Activated CD8-positive, alpha-beta T cell treated with anti-CD3 and anti-CD28 coated beads, Interleukin-2, amount 10 ng/mL, durations not matched to agents 7 days and 5 days (primary cell): ENCODE results near the gene PSME1. TPM values are rescaled to one million over a fixed set of nuclear protein-coding genes. Genes with fewer than 3 reads are reported as not detected.

Source experiments
- ATAC-seq: fragments of 150-1000 bp; cut with Tn5 transposase; one replicate; pipeline ENCODE4 v1.10.0; 2021; ENCODE audit warnings: moderate library complexity
- CTCF ChIA-PET: fragments of 350-600 bp; sonication (Branson Sonifier 250); formaldehyde crosslinking; loops from one replicate; lab custom pipeline; 2021; ENCODE audit warnings: antibody characterized with exemption; lab: Charles Lee
- POLR2A ChIA-PET: fragments of 350-600 bp; sonication (Branson Sonifier 250); formaldehyde crosslinking; loops from one replicate; lab custom pipeline; 2021; ENCODE audit warnings: antibody characterized with exemption; lab: Charles Lee
- DNase-seq: peaks from one replicate; pipeline ENCODE4 v3.0.0-alpha.2; 2020
- H3K27ac Mint-ChIP-seq: one replicate; pipeline ENCODE4 v1.8.0; 2021; ENCODE audit warnings: mild to moderate bottlenecking, mixed read lengths
- H3K27me3 Mint-ChIP-seq: one replicate; pipeline ENCODE4 v1.8.0; 2021; ENCODE audit warnings: low read depth, mixed read lengths
- H3K36me3 Mint-ChIP-seq: one replicate; pipeline ENCODE4 v1.8.0; 2021; ENCODE audit warnings: low read depth, mixed read lengths
- H3K4me1 Mint-ChIP-seq: one replicate; pipeline ENCODE4 v1.8.0; 2021; ENCODE audit warnings: low read depth, mixed read lengths
- H3K4me3 Mint-ChIP-seq: one replicate; pipeline ENCODE4 v1.8.0; 2021; ENCODE audit warnings: mild to moderate bottlenecking, mixed read lengths
- H3K9me3 Mint-ChIP-seq: one replicate; pipeline ENCODE4 v1.8.0; 2022; ENCODE audit warnings: mixed read lengths; ENCODE audit not compliant: insufficient read depth
- total RNA-seq, 2 experiments: library from RNA; stranded (reverse); gene quantifications; one replicate each; pipeline ENCODE4 v1.2.3, GENCODE V29; 2021

Gene PSME1
- total RNA-seq, 2 experiments from 2014 or later, result 516 to 530 TPM

GRCh38 chr14:24159777-24160498, 23.9 kb downstream of the PSME1 start:
- peak overlapping the region; percentile 100 for H3K27ac Mint-ChIP-seq

DNA sequence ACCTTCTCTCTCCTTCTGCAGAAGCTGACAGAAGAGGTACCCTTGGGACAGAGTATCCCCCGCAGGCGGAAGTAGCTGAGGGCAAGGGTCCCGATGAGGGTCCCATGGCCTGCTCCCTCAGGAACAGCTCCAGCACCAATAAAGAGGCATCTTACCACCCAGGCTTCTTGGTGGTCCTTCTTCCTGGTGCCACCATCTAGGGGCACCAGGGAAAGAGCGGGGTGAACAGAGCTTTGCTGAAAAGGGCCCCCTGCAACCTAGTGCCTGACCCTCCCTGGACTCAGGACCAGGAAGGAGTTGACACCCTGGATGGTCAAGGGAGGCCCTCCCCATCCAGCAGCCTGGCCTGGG, 24.5 kb downstream of the PSME1 start:
- no peaks in the 10 kb centered on the region for H3K9me3 Mint-ChIP-seq
- peaks cover 86% of the 10 kb centered on the region for H3K36me3 Mint-ChIP-seq
- ATAC-seq (no peak), DNase-seq (no peak)
- ChIA-PET CTCF (interaction anchor here (1.1 to 4.2 kb wide), 29 partner anchors 10 to 150 kb away, joined by 3 to 77 read pairs (median 9); partner anchors contain the start of genes CHMP4A, CIDEB, DCAF11 and EMC9), POLR2A (interaction anchor here (0.6 to 7.6 kb wide), 34 partner anchors 11 to 1668 kb away, joined by 3 to 229 read pairs (median 14); partner anchors contain the start of genes CBLN3, CHMP4A, DCAF11 and EMC9)
- H3K27ac Mint-ChIP-seq, result peak overlapping the region; percentile 100
- H3K4me3 Mint-ChIP-seq, result peak overlapping the region; percentile 92
- peaks cover 51% of the 10 kb centered on the region for H3K4me1 Mint-ChIP-seq
- H3K27me3 Mint-ChIP-seq, result no peaks in the 10 kb centered on the region

More at GRCh38 chr14:24159777-24160498, 23.9 kb downstream of the PSME1 start:
- no peak for ATAC-seq
- no peaks in the 10 kb centered on the region for H3K9me3 Mint-ChIP-seq
- no peak for DNase-seq
- H3K27me3 Mint-ChIP-seq, result no peaks in the 10 kb centered on the region
- CTCF ChIA-PET, result interaction anchor here (1.1 to 4.2 kb wide), 19 partner anchors 9 to 150 kb away, joined by 3 to 77 read pairs (median 14); partner anchors contain the start of genes CHMP4A, DCAF11, EMC9 and IPO4
- H3K4me1 Mint-ChIP-seq, result peaks cover 46% of the 10 kb centered on the region
- POLR2A ChIA-PET, result interaction anchor here (0.6 to 7.6 kb wide), 20 partner anchors 10 to 1668 kb away, joined by 3 to 229 read pairs (median 30); partner anchors contain the start of genes CBLN3, CHMP4A, DCAF11 and EMC9
- H3K4me3 Mint-ChIP-seq, result peak overlapping the region; percentile 23
- H3K36me3 Mint-ChIP-seq, result peaks cover 85% of the 10 kb centered on the region

GRCh38 chr14:24160850-24161804, 25.1 kb downstream of the PSME1 start, which contains the start of gene IRF9:
IRF9 (plus strand) TSS chr14:24161265; CDS start chr14:24162145, 880 bp downstream.
- peak within 1 kb of the TSS; percentile 100 for H3K27ac Mint-ChIP-seq
- H3K4me3 Mint-ChIP-seq, result peak within 1 kb of the TSS; percentile 92
- CTCF ChIA-PET, result interaction anchor here (0.7 to 4.2 kb wide), 39 partner anchors 10 to 270 kb away, joined by 3 to 77 read pairs (median 6); partner anchors contain the start of genes CARMIL3, CHMP4A, CIDEB and DCAF11
- ATAC-seq, result peak; percentile 86
- no peaks in the 10 kb centered on the region for H3K27me3 Mint-ChIP-seq
- DNase-seq, result peak; percentile 99
- H3K36me3 Mint-ChIP-seq, result peaks cover 88% of the 10 kb centered on the region
- peaks cover 58% of the 10 kb centered on the region for H3K4me1 Mint-ChIP-seq
- POLR2A ChIA-PET, result interaction anchor here (0.5 to 7.6 kb wide), 41 partner anchors 10 to 1228 kb away, joined by 3 to 229 read pairs (median 7); partner anchors contain the start of genes CBLN3, CHMP4A, DCAF11 and EMC9
- no peaks in the 10 kb centered on the region for H3K9me3 Mint-ChIP-seq

GRCh38 chr14:24162093-24162492, 26.1 kb downstream of the PSME1 start:
- Mint-ChIP-seq H3K4me1 (peaks cover 60% of the 10 kb centered on the region), H3K4me3 (peak overlapping the region; percentile 92), H3K36me3 (peaks cover 91% of the 10 kb centered on the region), H3K9me3 (no peaks in the 10 kb centered on the region), H3K27me3 (no peaks in the 10 kb centered on the region), H3K27ac (peak overlapping the region; percentile 100)
- CTCF ChIA-PET, result interaction anchor here (1.1 to 4.2 kb wide), 18 partner anchors 9 to 269 kb away, joined by 3 to 77 read pairs (median 11); partner anchors contain the start of genes CARMIL3, CHMP4A, CIDEB and DCAF11
- DNase-seq (no peak), ATAC-seq (no peak)
- POLR2A ChIA-PET, result interaction anchor here (0.6 to 7.6 kb wide), 28 partner anchors 9 to 1068 kb away, joined by 3 to 229 read pairs (median 16); partner anchors contain the start of genes CHMP4A, DCAF11, EMC9 and IPO4

DNA sequence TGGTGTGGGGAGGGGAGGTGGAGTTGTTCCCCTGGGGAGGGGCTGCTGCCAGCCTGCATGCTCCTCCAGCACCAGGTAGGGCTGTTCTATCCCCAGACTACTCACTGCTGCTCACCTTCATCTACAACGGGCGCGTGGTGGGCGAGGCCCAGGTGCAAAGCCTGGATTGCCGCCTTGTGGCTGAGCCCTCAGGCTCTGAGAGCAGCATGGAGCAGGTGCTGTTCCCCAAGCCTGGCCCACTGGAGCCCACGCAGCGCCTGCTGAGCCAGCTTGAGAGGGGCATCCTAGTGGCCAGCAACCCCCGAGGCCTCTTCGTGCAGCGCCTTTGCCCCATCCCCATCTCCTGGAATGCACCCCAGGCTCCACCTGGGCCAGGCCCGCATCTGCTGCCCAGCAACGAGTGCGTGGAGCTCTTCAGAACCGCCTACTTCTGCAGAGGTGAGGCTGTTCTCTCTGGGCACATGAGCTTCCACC, 28.6 kb downstream of the PSME1 start:
- Mint-ChIP-seq H3K9me3 (no peaks in the 10 kb centered on the region), H3K27me3 (no peaks in the 10 kb centered on the region), H3K36me3 (peaks cover 84% of the 10 kb centered on the region), H3K27ac (peak overlapping the region; percentile 82), H3K4me1 (peaks cover 66% of the 10 kb centered on the region), H3K4me3 (peak overlapping the region; percentile 20)
- POLR2A ChIA-PET, result interaction anchor here (0.6 to 7.6 kb wide), 13 partner anchors 9 to 84 kb away, joined by 3 to 229 read pairs (median 4); partner anchors contain the start of genes DCAF11, IPO4, NRL and PSME2
- DNase-seq (no peak), ATAC-seq (no peak)
- CTCF ChIA-PET, result interaction anchor here (1.1 kb wide), 1 partner anchor 133 kb away, joined by 3 read pairs; no protein-coding TSS in a partner anchor

GRCh38 chr14:24165785-24166184, 29.8 kb downstream of the PSME1 start:
- CTCF ChIA-PET, result no interaction called here
- ATAC-seq, result no peak
- no peak overlapping the region for H3K27ac Mint-ChIP-seq

DNA sequence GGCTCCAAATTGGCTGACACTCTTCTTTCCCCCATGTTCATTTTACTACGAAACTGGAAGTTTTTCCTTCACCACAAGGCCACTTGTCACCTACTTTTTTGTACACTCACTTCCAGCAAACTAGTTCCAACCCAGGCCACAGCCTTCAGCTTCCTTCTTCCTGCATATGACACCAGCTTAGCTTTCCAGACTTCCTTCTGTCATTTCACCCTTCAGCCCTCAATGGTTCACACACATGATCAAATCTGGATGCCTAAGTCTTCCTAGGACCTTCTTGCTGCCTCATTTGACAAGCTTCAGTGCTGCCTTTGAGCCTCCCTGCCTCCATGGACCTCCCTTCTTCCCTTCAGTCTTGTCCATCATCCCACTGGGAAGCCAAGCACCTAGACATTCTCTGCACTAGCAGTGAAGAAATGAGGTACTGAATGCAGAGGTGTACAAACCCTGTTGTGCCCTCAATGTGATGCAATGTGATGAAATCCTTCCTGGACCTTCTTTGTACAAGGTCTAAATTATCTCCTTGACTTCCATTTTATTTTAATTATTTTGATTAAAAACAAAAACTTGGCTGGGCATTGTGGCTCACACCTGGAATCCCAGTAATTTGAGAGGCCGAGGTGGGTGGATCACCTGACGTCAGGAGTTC, 31.6 kb downstream of the PSME1 start:
- DNase-seq (no peak), ATAC-seq (no peak)
- ChIA-PET POLR2A (interaction anchor here (0.6 to 1.4 kb wide), 6 partner anchors 11 to 73 kb away, joined by 3 to 9 read pairs (median 4); partner anchors contain the start of gene EMC9), CTCF (no interaction called here)
- Mint-ChIP-seq H3K9me3 (no peaks in the 10 kb centered on the region), H3K27me3 (no peaks in the 10 kb centered on the region), H3K27ac (peak overlapping the region; percentile 63), H3K4me3 (no peak overlapping the region), H3K36me3 (peaks cover 78% of the 10 kb centered on the region), H3K4me1 (peaks cover 72% of the 10 kb centered on the region)

More at GRCh38 chr14:24165785-24166184, 29.8 kb downstream of the PSME1 start:
- H3K9me3 Mint-ChIP-seq, result no peaks in the 10 kb centered on the region
- H3K4me3 Mint-ChIP-seq, result no peak overlapping the region
- POLR2A ChIA-PET, result interaction anchor here (1.2 to 7.6 kb wide), 7 partner anchors 12 to 51 kb away, joined by 3 to 229 read pairs (median 11); partner anchors contain the start of genes DCAF11, IPO4, NRL and PSME2
- H3K27me3 Mint-ChIP-seq, result no peaks in the 10 kb centered on the region
- no peak for DNase-seq
- peaks cover 63% of the 10 kb centered on the region for H3K4me1 Mint-ChIP-seq
- peaks cover 82% of the 10 kb centered on the region for H3K36me3 Mint-ChIP-seq

DNA sequence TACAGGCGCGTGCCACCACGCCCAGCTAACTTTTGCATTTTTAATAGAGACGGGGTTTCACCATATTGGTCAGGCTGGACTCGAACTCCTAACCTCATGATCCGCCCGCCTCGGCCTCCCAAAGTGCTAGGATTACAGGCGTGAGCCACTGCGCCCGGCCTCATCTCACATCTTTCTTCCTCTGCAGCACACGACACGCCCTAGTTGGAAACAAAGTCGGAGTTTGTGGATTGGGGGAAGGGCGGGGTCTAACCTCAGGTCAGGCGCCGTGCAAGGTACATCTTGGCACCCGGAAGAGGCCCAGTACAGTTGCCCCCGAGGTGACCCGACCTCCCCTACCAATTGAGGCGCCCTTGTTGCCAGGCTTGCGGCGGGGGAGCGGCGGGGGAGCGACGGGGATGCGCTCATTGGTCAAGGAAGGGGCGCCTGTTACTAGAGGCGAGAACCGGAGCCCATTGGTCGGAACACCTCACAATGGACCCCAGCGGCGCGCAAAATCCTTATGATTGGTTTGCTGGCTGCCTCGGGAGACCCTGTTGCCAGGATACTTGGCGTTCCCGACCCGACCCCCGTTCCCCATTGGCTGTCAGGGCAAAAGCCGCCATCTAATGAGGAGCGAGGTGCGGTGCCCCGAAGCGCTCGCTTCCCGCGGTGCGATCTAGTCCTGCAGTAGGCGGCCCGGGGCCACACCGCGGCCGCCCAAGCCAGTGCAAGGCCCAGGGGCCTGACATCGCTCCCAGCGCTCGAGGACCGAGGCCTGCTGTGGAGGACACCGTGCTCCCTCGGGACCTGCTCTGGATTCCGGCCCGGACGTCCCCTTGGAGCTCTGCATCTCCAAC, 35.6 kb downstream of the PSME1 start, which contains the start of gene REC8:
Gene REC8 (plus strand): TSS at position 659 of the 839 bp plus-strand sequence. CDS start 473 bp downstream, outside the sequence.
- ATAC-seq, result peak; percentile 77
- Mint-ChIP-seq H3K4me3 (peak within 1 kb of the TSS; percentile 77), H3K36me3 (peaks cover 60% of the 10 kb centered on the region)

GRCh38 chr14:24172261-24172860, 36.4 kb downstream of the PSME1 start:
- Mint-ChIP-seq H3K27ac (peak overlapping the region; percentile 72), H3K9me3 (no peaks in the 10 kb centered on the region), H3K4me3 (peak overlapping the region; percentile 77), H3K4me1 (peaks cover 44% of the 10 kb centered on the region), H3K27me3 (no peaks in the 10 kb centered on the region), H3K36me3 (peaks cover 60% of the 10 kb centered on the region)
- DNase-seq (no peak), ATAC-seq (no peak)
- POLR2A ChIA-PET, result interaction anchor here (2.0 to 6.2 kb wide), 3 partner anchors 11 to 15 kb away, joined by 4 to 74 read pairs (median 25); partner anchors contain the start of genes IPO4 and IRF9
- CTCF ChIA-PET, result interaction anchor here (2.5 kb wide), 1 partner anchor 11 kb away, joined by 7 read pairs; the partner anchor contains the start of gene IRF9

More for the DNA sequence above, 35.6 kb downstream of the PSME1 start, which contains the start of gene REC8:
- Mint-ChIP-seq H3K27ac (peak within 1 kb of the TSS; percentile 81), H3K4me1 (peaks cover 50% of the 10 kb centered on the region), H3K9me3 (no peaks in the 10 kb centered on the region), H3K27me3 (no peaks in the 10 kb centered on the region)
- CTCF ChIA-PET, result interaction anchor here (0.6 to 2.5 kb wide), 2 partner anchors 11 to 44 kb away, joined by 5 to 7 read pairs; partner anchors contain the start of genes IRF9 and MDP1
- POLR2A ChIA-PET, result interaction anchor here (0.6 to 6.2 kb wide), 10 partner anchors 9 to 1036 kb away, joined by 3 to 74 read pairs (median 4); partner anchors contain the start of genes IPO4 and IRF9
- peak; percentile 85 for DNase-seq
